HCT116 (cell line): ENCODE measurements around the gene SMAD2. TPM values are rescaled to one million over a fixed set of nuclear protein-coding genes. Genes with fewer than 3 reads are reported as not detected.

Experiments
- ATAC-seq: fragments of 200-7000 bp; cut with Tn5 transposase; 2 replicates; pipeline ENCODE4 v1.9.1; 2020; ENCODE audit warnings: mild to moderate bottlenecking, moderate library complexity
- BruUV-seq: library from RNA; stranded (reverse); fragments of 400-500 nt; replicated peaks from 2 replicates; lab custom pipeline; 2021; lab: Mats Ljungman, UMichigan
- CTCF ChIA-PET: fragments of 300-600 bp; sonication (Branson Sonifier 250); formaldehyde crosslinking; loops from one replicate; lab custom pipeline; 2021; ENCODE audit warnings: antibody characterized with exemption; lab: Charles Lee
- POLR2A ChIA-PET: fragments of 300-600, 350-600 bp; sonication (Branson Sonifier 250); formaldehyde crosslinking; loops from one replicate; lab custom pipeline; 2021; ENCODE audit warnings: antibody characterized with exemption; lab: Charles Lee
- RAD21 ChIA-PET, 2 experiments: fragments of 300-600 bp; sonication (Branson Sonifier 250); formaldehyde crosslinking; loops; one replicate each; lab custom pipeline; 2023; ENCODE audit warnings: low total read pairs in 2 of 2; ENCODE audit not compliant: uncharacterized antibody in 2 of 2, unreplicated experiment in 2 of 2, low non-redundant PET in 1 of 2; lab: Charles Lee
- DNase-seq: peaks from one replicate; pipeline ENCODE4 v3.0.0-alpha.2; 2010; ENCODE audit warnings: low read depth, low spot score
- H2AFZ ChIP-seq: fragments of 200-600 bp; shearing (Covaris generic), sonication (generic); 2 replicates; pipeline ENCODE4 v1.6.1; 2017; ENCODE audit warnings: low read depth, mixed run types, mixed read lengths, antibody characterized with exemption, low read length; ENCODE audit not compliant: poor library complexity, severe bottlenecking
- H3K27ac ChIP-seq: 2 replicates; pipeline ENCODE4 v1.5.1; 2012; ENCODE audit warnings: low read depth, low read length
- H3K27me3 ChIP-seq: fragments of 200-600 bp; sonication (generic); 2 replicates; pipeline ENCODE4 v1.6.1; 2016; ENCODE audit warnings: mixed run types, low read length, mixed read lengths; ENCODE audit not compliant: insufficient read depth
- H3K36me3 ChIP-seq, 2 experiments: fragments of 200-500 bp in 1 of 2; fragments of 200-600 bp in 1 of 2; sonication (Bioruptor generic) in 1 of 2; sonication (generic) in 1 of 2; 2 replicates each; pipeline versions ENCODE4 v1.5.1 to v1.6.1; 2014 to 2016; ENCODE audit warnings: low read length in 2 of 2, inconsistent platforms in 1 of 2, mixed read lengths in 1 of 2, mixed run types in 1 of 2; ENCODE audit not compliant: insufficient read depth in 2 of 2, control insufficient read depth in 1 of 2
- H3K4me1 ChIP-seq, 2 experiments: fragments of 200-600 bp in 1 of 2; sonication (generic) in 1 of 2; 2 replicates each; pipeline versions ENCODE4 v1.5.1 to v1.6.1; 2012 to 2017; ENCODE audit warnings: low read length in 2 of 2, inconsistent platforms in 1 of 2, mild to moderate bottlenecking in 1 of 2, mixed read lengths in 1 of 2, mixed run types in 1 of 2, moderate library complexity in 1 of 2; ENCODE audit not compliant: insufficient read depth in 2 of 2, control insufficient read depth in 1 of 2
- H3K4me2 ChIP-seq: fragments of 200-600 bp; sonication (generic); 2 replicates; pipeline ENCODE4 v1.6.1; 2017; ENCODE audit warnings: mixed run types, low read length, mixed read lengths
- H3K4me3 ChIP-seq, 2 experiments: fragments of 200-600 bp in 1 of 2; sonication (generic) in 1 of 2; replicated peaks in 1 of 2; 2 replicates each; pipeline ENCODE4 v1.5.1; 2011 to 2016; ENCODE audit warnings: low read length in 2 of 2, control low read depth in 1 of 2, low read depth in 1 of 2, mild to moderate bottlenecking in 1 of 2, mixed read lengths in 1 of 2, mixed run types in 1 of 2
- H3K79me2 ChIP-seq: fragments of 200-600 bp; sonication (generic); 2 replicates; pipeline ENCODE4 v1.6.1; 2017; ENCODE audit warnings: mild to moderate bottlenecking, mixed run types, low read length, moderate library complexity, mixed read lengths; ENCODE audit not compliant: insufficient read depth
- H3K9ac ChIP-seq: fragments of 200-600 bp; sonication (generic); 2 replicates; pipeline ENCODE4 v1.6.1; 2016; ENCODE audit warnings: low read length, mixed read lengths
- H3K9me2 ChIP-seq: fragments of 200-600 bp; sonication (generic), shearing (Covaris generic); 2 replicates; pipeline ENCODE4 v1.6.1; 2017; ENCODE audit warnings: mixed run types, mild to moderate bottlenecking, moderate library complexity; ENCODE audit not compliant: insufficient read depth
- H3K9me3 ChIP-seq, 2 experiments: fragments of 200-500 bp in 1 of 2; fragments of 200-600 bp in 1 of 2; sonication (Bioruptor generic) in 1 of 2; sonication (generic) in 1 of 2; 2 replicates each; pipeline ENCODE4 v1.6.1; 2014 to 2017; ENCODE audit warnings: low read length in 2 of 2, mixed read lengths in 2 of 2, inconsistent platforms in 1 of 2, low read depth in 1 of 2, mild to moderate bottlenecking in 1 of 2, mixed run types in 1 of 2, moderate library complexity in 1 of 2; ENCODE audit not compliant: control insufficient read depth in 1 of 2, insufficient read depth in 1 of 2
- H4K20me1 ChIP-seq: fragments of 200-600 bp; sonication (generic), shearing (Covaris generic); 2 replicates; pipeline ENCODE4 v1.6.1; 2017; ENCODE audit warnings: mixed run types, mild to moderate bottlenecking, moderate library complexity; ENCODE audit not compliant: insufficient read depth
- CEBPB ChIP-seq: IDR thresholded peaks from 2 replicates; pipeline ENCODE4 v1.6.1; 2012; ENCODE audit warnings: low read depth
- CTCF ChIP-seq, 3 experiments: fragments of 200-600 bp in 1 of 3; sonication (generic) in 1 of 3; IDR thresholded peaks in 2 of 3; conservative IDR thresholded peaks in 1 of 3; 2 replicates each; pipeline ENCODE4 v1.5.1; 2012 to 2017; ENCODE audit warnings: low read depth in 2 of 3, low read length in 2 of 3, antibody characterized with exemption in 1 of 3, borderline replicate concordance in 1 of 3, control low read depth in 1 of 3, mild to moderate bottlenecking in 1 of 3, mixed read lengths in 1 of 3, mixed run types in 1 of 3, moderate library complexity in 1 of 3; ENCODE audit not compliant: insufficient read depth in 1 of 3
- EGR1 ChIP-seq: IDR thresholded peaks from 2 replicates; pipeline ENCODE4 v1.6.1; 2012; ENCODE audit warnings: low read depth
- EZH2 ChIP-seq: fragments of 200-600 bp; sonication (generic); IDR thresholded peaks from 2 replicates; pipeline ENCODE4 v1.6.1; 2017; ENCODE audit warnings: antibody characterized with exemption, mixed run types
- EZH2phosphoT487 ChIP-seq: fragments of 200-600 bp; IDR thresholded peaks from 2 replicates; pipeline ENCODE4 v1.6.1; 2018; ENCODE audit warnings: antibody characterized with exemption, borderline replicate concordance
- JUND ChIP-seq: IDR thresholded peaks from 2 replicates; pipeline ENCODE4 v1.6.1; 2012
- MAX ChIP-seq: IDR thresholded peaks from 2 replicates; pipeline ENCODE4 v1.6.1; 2012
- POLR2A ChIP-seq: IDR thresholded peaks from 2 replicates; pipeline ENCODE4 v1.7.0; 2011; ENCODE audit warnings: borderline replicate concordance; ENCODE audit not compliant: insufficient read depth, insufficient read length; ENCODE audit errors: extremely low read depth
- POLR2AphosphoS5 ChIP-seq: IDR thresholded peaks from 2 replicates; pipeline ENCODE4 v1.6.1; 2011; ENCODE audit warnings: mild to moderate bottlenecking, low read depth, low read length, moderate library complexity
- RAD21 ChIP-seq: IDR thresholded peaks from 2 replicates; pipeline ENCODE4 v1.6.1; 2012; ENCODE audit warnings: low read depth, mild to moderate bottlenecking
- SP1 ChIP-seq: IDR thresholded peaks from 2 replicates; pipeline ENCODE4 v1.6.1; 2012; ENCODE audit warnings: low read depth
- SRF ChIP-seq: IDR thresholded peaks from 2 replicates; pipeline ENCODE4 v1.6.1; 2012; ENCODE audit warnings: low read depth
- TCF7L2 ChIP-seq: IDR thresholded peaks from 2 replicates; pipeline ENCODE4 v1.7.0; 2011; ENCODE audit warnings: borderline replicate concordance, inconsistent platforms; ENCODE audit not compliant: insufficient read depth, insufficient read length; ENCODE audit errors: extremely low read depth
- ZFX ChIP-seq: fragments of 450-650 bp; IDR thresholded peaks from 2 replicates; pipeline ENCODE4 v1.6.1; 2017
- ZNF274 ChIP-seq: fragments of 200-500 bp; sonication (Bioruptor generic); IDR thresholded peaks from 2 replicates; pipeline ENCODE4 v1.6.1; 2014; ENCODE audit warnings: mild to moderate bottlenecking, low read depth, low read length, inconsistent platforms
- intact Hi-C: fragments of 100-400 bp; cut with micrococcal nuclease; formaldehyde crosslinking; loops from 2 replicates; pipeline ENCODE4 v1.10.0; 2022
- total RNA-seq: library from RNA; stranded (reverse); gene quantifications from one replicate; pipeline ENCODE4 v1.2.1, GENCODE V29; 2021; ENCODE audit not compliant: unreplicated experiment
- TF ChIP-seq, protein P1 (sequence below): IDR thresholded peaks from 2 replicates; pipeline ENCODE4 v1.6.1; 2012; ENCODE audit warnings: low read depth
- TF ChIP-seq, protein P2 (sequence below): IDR thresholded peaks from 2 replicates; pipeline ENCODE4 v1.6.1; 2011; ENCODE audit warnings: mild to moderate bottlenecking, low read length, moderate library complexity; ENCODE audit not compliant: insufficient replicate concordance; ENCODE audit errors: extremely low read depth

The SMAD2 gene
- total RNA-seq, 1 experiment from 2014 or later = 130 TPM

GRCh38 chr18:47781561-47781960, 148.9 kb downstream of the SMAD2 start (continued):
- TF ChIP-seq MAX = no peak
- TF ChIP-seq, all 23 proteins: peak for 0

GRCh38 chr18:47780011-47780725, 150.3 kb downstream of the SMAD2 start:
- H2AFZ ChIP-seq = no peak overlapping the region
- H3K79me2 ChIP-seq = no peaks in the 10 kb centered on the region
- no peak overlapping the region for H3K27ac ChIP-seq
- POLR2A ChIA-PET = no interaction called here
- BruUV-seq = no TSS peak
- H3K9me3 ChIP-seq = no peaks in the 10 kb centered on the region; a peak in 1 of 4 replicates
- no peak overlapping the region for H3K4me3 ChIP-seq
- no peak overlapping the region for H3K4me2 ChIP-seq
- CTCF ChIA-PET = no interaction called here
- no peaks in the 10 kb centered on the region for H4K20me1 ChIP-seq
- H3K9ac ChIP-seq = no peak overlapping the region
- RAD21 ChIA-PET = no interaction called here
- no peaks in the 10 kb centered on the region for H3K27me3 ChIP-seq
- no peaks in the 10 kb centered on the region for H3K36me3 ChIP-seq
- intact Hi-C loops = no loop called here
- no peaks in the 10 kb centered on the region for H3K9me2 ChIP-seq
- ATAC-seq (no peak), DNase-seq (no peak)
- H3K4me1 ChIP-seq = no peaks in the 10 kb centered on the region
- TF ChIP-seq, protein P1, sequence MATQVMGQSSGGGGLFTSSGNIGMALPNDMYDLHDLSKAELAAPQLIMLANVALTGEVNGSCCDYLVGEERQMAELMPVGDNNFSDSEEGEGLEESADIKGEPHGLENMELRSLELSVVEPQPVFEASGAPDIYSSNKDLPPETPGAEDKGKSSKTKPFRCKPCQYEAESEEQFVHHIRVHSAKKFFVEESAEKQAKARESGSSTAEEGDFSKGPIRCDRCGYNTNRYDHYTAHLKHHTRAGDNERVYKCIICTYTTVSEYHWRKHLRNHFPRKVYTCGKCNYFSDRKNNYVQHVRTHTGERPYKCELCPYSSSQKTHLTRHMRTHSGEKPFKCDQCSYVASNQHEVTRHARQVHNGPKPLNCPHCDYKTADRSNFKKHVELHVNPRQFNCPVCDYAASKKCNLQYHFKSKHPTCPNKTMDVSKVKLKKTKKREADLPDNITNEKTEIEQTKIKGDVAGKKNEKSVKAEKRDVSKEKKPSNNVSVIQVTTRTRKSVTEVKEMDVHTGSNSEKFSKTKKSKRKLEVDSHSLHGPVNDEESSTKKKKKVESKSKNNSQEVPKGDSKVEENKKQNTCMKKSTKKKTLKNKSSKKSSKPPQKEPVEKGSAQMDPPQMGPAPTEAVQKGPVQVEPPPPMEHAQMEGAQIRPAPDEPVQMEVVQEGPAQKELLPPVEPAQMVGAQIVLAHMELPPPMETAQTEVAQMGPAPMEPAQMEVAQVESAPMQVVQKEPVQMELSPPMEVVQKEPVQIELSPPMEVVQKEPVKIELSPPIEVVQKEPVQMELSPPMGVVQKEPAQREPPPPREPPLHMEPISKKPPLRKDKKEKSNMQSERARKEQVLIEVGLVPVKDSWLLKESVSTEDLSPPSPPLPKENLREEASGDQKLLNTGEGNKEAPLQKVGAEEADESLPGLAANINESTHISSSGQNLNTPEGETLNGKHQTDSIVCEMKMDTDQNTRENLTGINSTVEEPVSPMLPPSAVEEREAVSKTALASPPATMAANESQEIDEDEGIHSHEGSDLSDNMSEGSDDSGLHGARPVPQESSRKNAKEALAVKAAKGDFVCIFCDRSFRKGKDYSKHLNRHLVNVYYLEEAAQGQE = no peak
- TF ChIP-seq MAX = no peak
- no peak for TF ChIP-seq POLR2A
- no peak for TF ChIP-seq EZH2phosphoT487
- no peak for TF ChIP-seq SP1
- TF ChIP-seq ZFX = no peak
- no peak for TF ChIP-seq RAD21
- TF ChIP-seq CTCF (IDR thresholded peaks at IDR 0.05 in 2 of 3, conservative IDR thresholded peaks at IDR 0.05 in 1 of 3; ENCODE audit: borderline replicate concordance in 1 of 3, insufficient read depth in 1 of 3, low read depth in 2 of 3, low read length in 2 of 3) = no peak
- TF ChIP-seq TCF7L2 = no peak
- TF ChIP-seq POLR2AphosphoS5 = no peak
- no peak for TF ChIP-seq CEBPB
- no peak for TF ChIP-seq EZH2
- no peak for TF ChIP-seq ZNF274
- no peak for TF ChIP-seq SRF
- TF ChIP-seq, protein P2, sequence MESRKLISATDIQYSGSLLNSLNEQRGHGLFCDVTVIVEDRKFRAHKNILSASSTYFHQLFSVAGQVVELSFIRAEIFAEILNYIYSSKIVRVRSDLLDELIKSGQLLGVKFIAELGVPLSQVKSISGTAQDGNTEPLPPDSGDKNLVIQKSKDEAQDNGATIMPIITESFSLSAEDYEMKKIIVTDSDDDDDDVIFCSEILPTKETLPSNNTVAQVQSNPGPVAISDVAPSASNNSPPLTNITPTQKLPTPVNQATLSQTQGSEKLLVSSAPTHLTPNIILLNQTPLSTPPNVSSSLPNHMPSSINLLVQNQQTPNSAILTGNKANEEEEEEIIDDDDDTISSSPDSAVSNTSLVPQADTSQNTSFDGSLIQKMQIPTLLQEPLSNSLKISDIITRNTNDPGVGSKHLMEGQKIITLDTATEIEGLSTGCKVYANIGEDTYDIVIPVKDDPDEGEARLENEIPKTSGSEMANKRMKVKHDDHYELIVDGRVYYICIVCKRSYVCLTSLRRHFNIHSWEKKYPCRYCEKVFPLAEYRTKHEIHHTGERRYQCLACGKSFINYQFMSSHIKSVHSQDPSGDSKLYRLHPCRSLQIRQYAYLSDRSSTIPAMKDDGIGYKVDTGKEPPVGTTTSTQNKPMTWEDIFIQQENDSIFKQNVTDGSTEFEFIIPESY = no peak
- no peak for TF ChIP-seq EGR1
- TF ChIP-seq JUND = no peak
